Liver (tissue), 3 donors: Measurements from ENCODE around the gene FARP1.

Experiments
- CTCF ChIP-seq: fragments of 150-350 bp; IDR thresholded peaks from 2 replicates; pipeline ENCODE4 v1.5.1; 2017; ENCODE audit warnings: improper control_type of control experiment, low read depth, low read length; ENCODE audit not compliant: missing input control
- EGR1 ChIP-seq, 2 donors: IDR thresholded peaks; 2 replicates each; pipeline ENCODE4 v1.6.1; 2016 to 2018; ENCODE audit warnings: antibody characterized with exemption in 2 of 2, low read depth in 2 of 2
- FOXA1 ChIP-seq: IDR thresholded peaks from 2 replicates; pipeline ENCODE4 v1.6.1; 2016; ENCODE audit warnings: antibody characterized with exemption
- FOXA2 ChIP-seq: IDR thresholded peaks from 2 replicates; pipeline ENCODE4 v1.6.1; 2016; ENCODE audit warnings: antibody characterized with exemption
- GABPA ChIP-seq, 2 donors: IDR thresholded peaks in 1 of 2; conservative IDR thresholded peaks in 1 of 2; 2 replicates each; pipeline ENCODE4 v1.6.1; 2016; ENCODE audit warnings: antibody characterized with exemption in 2 of 2, mild to moderate bottlenecking in 1 of 2, moderate library complexity in 1 of 2
- HNF4A ChIP-seq, 2 donors: conservative IDR thresholded peaks; 2 replicates each; pipeline ENCODE4 v1.6.1; 2016; ENCODE audit warnings: antibody characterized with exemption in 2 of 2, mild to moderate bottlenecking in 2 of 2
- HNF4G ChIP-seq: IDR thresholded peaks from 2 replicates; pipeline ENCODE4 v1.6.1; 2016; ENCODE audit warnings: antibody characterized with exemption
- JUND ChIP-seq, 2 donors: IDR thresholded peaks; 2 replicates each; pipeline ENCODE4 v1.6.1; 2016; ENCODE audit warnings: antibody characterized with exemption in 2 of 2
- MAX ChIP-seq: IDR thresholded peaks from 2 replicates; pipeline ENCODE4 v1.6.1; 2016; ENCODE audit warnings: antibody characterized with exemption
- RAD21 ChIP-seq, 2 donors: IDR thresholded peaks; 2 replicates each; pipeline ENCODE4 v1.6.1; 2016; ENCODE audit warnings: antibody characterized with exemption in 2 of 2, mild to moderate bottlenecking in 2 of 2
- REST ChIP-seq: IDR thresholded peaks from 2 replicates; pipeline ENCODE4 v1.6.1; 2016; ENCODE audit warnings: antibody characterized with exemption, mild to moderate bottlenecking
- SP1 ChIP-seq: IDR thresholded peaks from 2 replicates; pipeline ENCODE4 v1.6.1; 2018; ENCODE audit warnings: antibody characterized with exemption, mild to moderate bottlenecking
- TAF1 ChIP-seq: conservative IDR thresholded peaks from 2 replicates; pipeline ENCODE4 v1.6.1; 2016; ENCODE audit warnings: antibody characterized with exemption, mild to moderate bottlenecking
- YY1 ChIP-seq: IDR thresholded peaks from 2 replicates; pipeline ENCODE4 v1.6.1; 2016; ENCODE audit warnings: antibody characterized with exemption, mild to moderate bottlenecking
- donor health status: healthy.
- donor health status: healthy.

- TF ChIP-seq RAD21 (IDR thresholded peaks at IDR 0.05) (no peak), SP1 (no peak), CTCF (no peak), JUND (IDR thresholded peaks at IDR 0.05) (no peak), GABPA (IDR thresholded peaks at IDR 0.05 in 1 of 2, conservative IDR thresholded peaks at IDR 0.05 in 1 of 2) (no peak), EGR1 (IDR thresholded peaks at IDR 0.05; ENCODE audit: low read depth in 2 of 2) (no peak), REST (no peak), YY1 (no peak), FOXA1 (no peak), FOXA2 (no peak), MAX (no peak), HNF4A (conservative IDR thresholded peaks at IDR 0.05) (no peak), TAF1 (no peak), HNF4G (no peak)
Observed at GRCh38 chr13:98192008-98192407, 49.1 kb downstream of the FARP1 start.
